ENCODE data around the gene SRPK2.

- TF ChIP-seq POLR2A (IDR thresholded peaks at IDR 0.05): no peak
- no peak for TF ChIP-seq CTCF (IDR thresholded peaks at IDR 0.05)
Observed at GRCh38 chr7:105122619-105123018, 266.1 kb downstream of the SRPK2 start.
